NCI-H1417 treated with DMSO at 0.1 percent for 48 hours (cell line): ENCODE results near the gene PPP2R2B.

Source experiments
- DNase-seq: peaks from one replicate; lab custom pipeline; 2025; lab: John Stamatoyannopoulos, UW

The PPP2R2B gene

GRCh38 chr5:146781157-146781556 is 97.4 kb downstream of the PPP2R2B start:
- no peak for DNase-seq

GRCh38 chr5:146779211-146779869 is 99.2 kb downstream of the PPP2R2B start:
- no peak for DNase-seq

- no peak for DNase-seq
Measured at GRCh38 chr5:146778795-146779194, 99.8 kb downstream of the PPP2R2B start.

- no peak for DNase-seq
Measured at GRCh38 chr5:146778261-146778660, 100.3 kb downstream of the PPP2R2B start.

- no peak for DNase-seq
Measured at GRCh38 chr5:146772881-146773466, 105.6 kb downstream of the PPP2R2B start.

- DNase-seq: no peak
Measured at GRCh38 chr5:146770980-146771379, 107.6 kb downstream of the PPP2R2B start.

GRCh38 chr5:146770546-146770945 is 108.0 kb downstream of the PPP2R2B start:
- DNase-seq: no peak

- DNase-seq: no peak
Measured at GRCh38 chr5:146767534-146767933, 111.0 kb downstream of the PPP2R2B start.

GRCh38 chr5:146766013-146766412 is 112.5 kb downstream of the PPP2R2B start:
- no peak for DNase-seq

- DNase-seq: no peak
Measured at GRCh38 chr5:146765089-146765832, 113.3 kb downstream of the PPP2R2B start.

GRCh38 chr5:146762830-146763229 is 115.7 kb downstream of the PPP2R2B start:
- no peak for DNase-seq

GRCh38 chr5:146761811-146762210 is 116.7 kb downstream of the PPP2R2B start:
- no peak for DNase-seq

GRCh38 chr5:146758938-146759337 is 119.6 kb downstream of the PPP2R2B start:
- DNase-seq: no peak

- DNase-seq: no peak
Measured at GRCh38 chr5:146758076-146758475, 120.5 kb downstream of the PPP2R2B start.

GRCh38 chr5:146756546-146756945 is 122.0 kb downstream of the PPP2R2B start:
- DNase-seq: no peak

- DNase-seq: no peak
Measured at GRCh38 chr5:146755793-146756192, 122.8 kb downstream of the PPP2R2B start.

GRCh38 chr5:146754621-146755020 is 123.9 kb downstream of the PPP2R2B start:
- no peak for DNase-seq

- DNase-seq: no peak
Measured at GRCh38 chr5:146753641-146754040, 124.9 kb downstream of the PPP2R2B start.

- DNase-seq: no peak
Measured at GRCh38 chr5:146751781-146752401, 126.7 kb downstream of the PPP2R2B start.

GRCh38 chr5:146751054-146751453 is 127.5 kb downstream of the PPP2R2B start:
- DNase-seq: no peak

- no peak for DNase-seq
Measured at GRCh38 chr5:146748533-146748932, 130.0 kb downstream of the PPP2R2B start.

- peak; percentile 5 for DNase-seq
Measured at GRCh38 chr5:146745931-146746577, 132.5 kb downstream of the PPP2R2B start.
